ENCODE results near the gene HSPA1L.

- TF ChIP-seq CTCF (IDR thresholded peaks at IDR 0.05; ENCODE audit: extremely low read depth in 1 of 2, insufficient read depth in 1 of 2, low read depth in 1 of 2, low read length in 2 of 2) (no peak), GATA2 (IDR thresholded peaks at IDR 0.05; ENCODE audit: insufficient read depth, insufficient read length, low read depth, low read length) (no peak), MYC (IDR thresholded peaks at IDR 0.05; ENCODE audit: low read depth, low read length) (no peak), EZH2 (IDR thresholded peaks at IDR 0.05; ENCODE audit: borderline replicate concordance, low read depth, low read length, severe bottlenecking) (no peak), JUN (IDR thresholded peaks at IDR 0.05; ENCODE audit: borderline replicate concordance, insufficient read depth, insufficient read length, low read depth) (no peak), POLR2AphosphoS5 (IDR thresholded peaks at IDR 0.05; ENCODE audit: insufficient read depth, low read depth, low read length) (no peak), POLR2A (IDR thresholded peaks at IDR 0.05; ENCODE audit: low read depth, low read length) (peak; percentile 18), FOS (IDR thresholded peaks at IDR 0.05; ENCODE audit: borderline replicate concordance, insufficient read depth, low read length) (no peak)
- TF ChIP-seq, protein P1, sequence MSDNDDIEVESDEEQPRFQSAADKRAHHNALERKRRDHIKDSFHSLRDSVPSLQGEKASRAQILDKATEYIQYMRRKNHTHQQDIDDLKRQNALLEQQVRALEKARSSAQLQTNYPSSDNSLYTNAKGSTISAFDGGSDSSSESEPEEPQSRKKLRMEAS (IDR thresholded peaks at IDR 0.05; ENCODE audit: insufficient read depth, insufficient read length): no peak
Observed at GRCh38 chr6:31814677-31815024, 432 bp downstream of the HSPA1L start.
